Neural crest cell (in vitro differentiated cells): ENCODE measurements around the gene SUGCT. TPM values are rescaled to one million over a fixed set of nuclear protein-coding genes. Genes with fewer than 3 reads are reported as not detected.

Experiments
- DNase-seq: peaks from one replicate; pipeline ENCODE4 v3.0.0; 2021; ENCODE audit warnings: low read depth, mixed read lengths, low spot score
- H3K27ac Mint-ChIP-seq: one replicate; pipeline ENCODE4 v1.8.0; 2021; ENCODE audit warnings: mild to moderate bottlenecking, mixed read lengths; ENCODE audit not compliant: unreplicated experiment
- H3K27me3 Mint-ChIP-seq: 2 replicates; pipeline ENCODE4 v1.8.0; 2021; ENCODE audit warnings: low read depth, mild to moderate bottlenecking, mixed read lengths
- H3K36me3 Mint-ChIP-seq: 2 replicates; pipeline ENCODE4 v1.8.0; 2021; ENCODE audit warnings: low read depth, mild to moderate bottlenecking, mixed read lengths
- H3K4me1 Mint-ChIP-seq: 2 replicates; pipeline ENCODE4 v1.8.0; 2021; ENCODE audit warnings: mixed read lengths
- H3K4me3 Mint-ChIP-seq: one replicate; pipeline ENCODE4 v1.8.0; 2021; ENCODE audit warnings: mild to moderate bottlenecking, mixed read lengths
- H3K9me3 Mint-ChIP-seq: 2 replicates; pipeline ENCODE4 v1.8.0; 2021; ENCODE audit warnings: mixed read lengths
- total RNA-seq: library from RNA; stranded (reverse); gene quantifications from 2 replicates; pipeline ENCODE4 v1.2.1, GENCODE V29; 2021
- TF ChIP-seq, protein P1 (sequence below): fragments of 200-600 bp; sonication (generic); conservative IDR thresholded peaks from 2 replicates; pipeline ENCODE4 v1.5.0; 2021; ENCODE audit warnings: antibody characterized with exemption, mild to moderate bottlenecking

Gene SUGCT
- total RNA-seq, 1 donor from 2014 or later = 5.9 TPM

- TF ChIP-seq, protein P1, sequence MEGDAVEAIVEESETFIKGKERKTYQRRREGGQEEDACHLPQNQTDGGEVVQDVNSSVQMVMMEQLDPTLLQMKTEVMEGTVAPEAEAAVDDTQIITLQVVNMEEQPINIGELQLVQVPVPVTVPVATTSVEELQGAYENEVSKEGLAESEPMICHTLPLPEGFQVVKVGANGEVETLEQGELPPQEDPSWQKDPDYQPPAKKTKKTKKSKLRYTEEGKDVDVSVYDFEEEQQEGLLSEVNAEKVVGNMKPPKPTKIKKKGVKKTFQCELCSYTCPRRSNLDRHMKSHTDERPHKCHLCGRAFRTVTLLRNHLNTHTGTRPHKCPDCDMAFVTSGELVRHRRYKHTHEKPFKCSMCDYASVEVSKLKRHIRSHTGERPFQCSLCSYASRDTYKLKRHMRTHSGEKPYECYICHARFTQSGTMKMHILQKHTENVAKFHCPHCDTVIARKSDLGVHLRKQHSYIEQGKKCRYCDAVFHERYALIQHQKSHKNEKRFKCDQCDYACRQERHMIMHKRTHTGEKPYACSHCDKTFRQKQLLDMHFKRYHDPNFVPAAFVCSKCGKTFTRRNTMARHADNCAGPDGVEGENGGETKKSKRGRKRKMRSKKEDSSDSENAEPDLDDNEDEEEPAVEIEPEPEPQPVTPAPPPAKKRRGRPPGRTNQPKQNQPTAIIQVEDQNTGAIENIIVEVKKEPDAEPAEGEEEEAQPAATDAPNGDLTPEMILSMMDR = no peak
- Mint-ChIP-seq H3K4me3 (no peak overlapping the region), H3K9me3 (no peaks in the 10 kb centered on the region), H3K27me3 (no peaks in the 10 kb centered on the region), H3K27ac (no peak overlapping the region), H3K36me3 (peaks cover 3% of the 10 kb centered on the region), H3K4me1 (no peaks in the 10 kb centered on the region)
- no peak for DNase-seq
Measured at GRCh38 chr7:40903872-40904271, 769.1 kb downstream of the SUGCT start.

DNA sequence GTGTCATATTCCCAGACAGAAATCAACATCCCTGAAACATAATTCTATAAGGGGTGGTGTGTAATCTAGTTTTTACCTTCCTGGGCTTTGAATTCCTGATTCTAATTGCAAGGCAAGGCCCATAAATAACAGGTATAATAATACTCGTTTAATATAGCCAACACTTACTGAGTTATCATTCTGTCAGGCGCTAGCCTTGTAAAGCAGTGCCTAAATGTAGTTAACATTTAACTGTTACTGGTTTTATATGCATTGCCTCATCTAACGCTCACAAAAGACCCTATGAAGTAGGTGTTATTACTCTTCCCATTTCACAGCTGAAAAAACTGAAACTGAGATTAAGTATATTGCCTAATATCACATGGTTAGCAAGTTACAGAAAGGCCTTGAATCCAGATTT is 772.5 kb downstream of the SUGCT start:
- DNase-seq = no peak
- no peak overlapping the region for H3K27ac Mint-ChIP-seq
- peaks cover 5% of the 10 kb centered on the region for H3K9me3 Mint-ChIP-seq
- H3K36me3 Mint-ChIP-seq = no peaks in the 10 kb centered on the region
- no peaks in the 10 kb centered on the region for H3K27me3 Mint-ChIP-seq
- TF ChIP-seq, protein P1 = no peak
- no peak overlapping the region for H3K4me3 Mint-ChIP-seq
- no peaks in the 10 kb centered on the region for H3K4me1 Mint-ChIP-seq

DNA sequence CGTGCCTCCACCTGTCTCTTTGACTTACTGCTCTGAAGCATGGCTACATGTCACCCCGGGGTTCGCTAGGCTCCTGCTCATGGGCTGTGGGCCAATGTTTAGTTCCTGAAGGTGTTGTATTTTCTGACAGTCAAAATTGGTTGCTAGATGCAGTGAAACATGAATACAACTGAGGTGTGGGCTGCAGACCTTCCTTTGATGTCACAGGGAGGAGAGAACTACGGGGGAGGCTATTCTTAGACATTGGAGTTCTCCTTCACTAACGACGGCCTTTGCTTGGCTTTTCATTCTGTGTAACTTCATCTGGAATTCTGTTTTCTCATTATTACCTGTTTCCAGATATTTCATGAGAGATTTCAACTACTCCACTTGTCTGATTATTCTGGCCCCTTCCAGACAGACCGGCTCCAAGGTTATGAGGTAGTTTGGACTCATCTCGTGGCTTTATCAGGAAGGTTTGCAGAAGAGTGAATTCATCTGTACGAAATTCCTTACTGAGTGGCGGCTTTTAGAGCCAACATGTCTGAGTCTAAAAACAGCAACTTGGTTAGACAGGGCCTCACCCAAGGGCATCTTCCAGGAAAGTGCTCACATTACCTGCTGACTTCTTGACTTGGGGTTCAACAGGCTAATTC is 774.7 kb downstream of the SUGCT start:
- no peak for DNase-seq
- H3K4me1 Mint-ChIP-seq = no peaks in the 10 kb centered on the region
- H3K27me3 Mint-ChIP-seq = no peaks in the 10 kb centered on the region
- H3K9me3 Mint-ChIP-seq = peaks cover 9% of the 10 kb centered on the region
- no peaks in the 10 kb centered on the region for H3K36me3 Mint-ChIP-seq
- TF ChIP-seq, protein P1 = no peak
- H3K4me3 Mint-ChIP-seq = no peak overlapping the region
- no peak overlapping the region for H3K27ac Mint-ChIP-seq

Other genes starting within 250 kb of the SUGCT start
- gene CDK13, start 184.7 kb upstream of the SUGCT start, total RNA-seq = 50.2 and 53.8 TPM in 2 replicates
- 42.1 and 44.0 TPM in 2 replicates for gene MPLKIP, start 383 bp upstream of the SUGCT start, total RNA-seq